GM12864 (cell line): ENCODE measurements around the gene SLC38A10.

Source experiments
- DNase-seq: peaks from one replicate; pipeline ENCODE4 v3.0.0-alpha.2; 2011; ENCODE audit warnings: low read depth
- H3K4me3 ChIP-seq: 2 replicates; pipeline ENCODE4 v1.5.1; 2011; ENCODE audit warnings: mild to moderate bottlenecking, low read depth, low read length, control low read depth
- CTCF ChIP-seq: IDR thresholded peaks from 2 replicates; pipeline ENCODE4 v1.5.1; 2011; ENCODE audit warnings: low read depth, mild to moderate bottlenecking, moderate library complexity, low read length, control low read depth, inconsistent platforms; ENCODE audit errors: missing control alignments

Gene SLC38A10

GRCh38 chr17:81334391-81334901 lies 39.3 kb upstream of the SLC38A10 start:
- no peak for TF ChIP-seq CTCF

DNA sequence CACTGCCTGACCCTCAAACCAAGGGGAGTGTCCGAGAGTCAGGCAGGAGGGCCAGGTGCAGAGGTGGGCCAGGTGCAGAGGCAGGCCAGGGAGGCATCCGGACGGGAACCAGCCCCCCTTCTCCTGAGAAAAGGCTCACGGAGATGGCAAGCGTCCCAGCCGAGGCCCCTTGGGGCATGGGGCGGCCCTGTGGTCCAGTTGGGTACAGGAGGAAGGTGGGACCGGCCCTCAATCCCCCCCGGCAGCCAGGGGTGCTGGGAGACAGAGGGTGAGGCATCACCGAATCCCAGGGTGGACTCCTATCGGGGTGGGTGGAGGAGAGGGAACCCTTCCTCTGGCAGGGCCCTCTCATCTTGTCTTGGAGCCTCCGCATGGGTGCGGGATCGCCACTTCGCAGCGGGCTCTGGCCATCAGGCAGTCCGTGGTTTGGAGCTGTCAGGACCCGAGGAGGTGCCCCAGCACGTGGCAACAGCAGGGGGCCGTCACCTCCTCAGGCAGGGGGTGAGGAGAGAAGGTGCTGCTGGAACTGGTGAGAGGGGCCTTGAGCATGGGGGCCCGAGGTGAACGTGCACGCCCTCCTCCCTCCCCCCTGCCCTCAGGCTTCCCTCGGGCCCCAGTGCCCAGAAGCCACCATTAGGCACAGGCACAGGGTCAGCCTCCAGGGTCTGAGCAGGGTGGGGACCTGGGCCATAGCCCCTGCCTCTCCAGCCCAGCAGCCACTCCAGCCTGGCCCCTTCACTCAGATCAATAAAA lies 38.7 kb upstream of the SLC38A10 start:
- no peak for TF ChIP-seq CTCF
- no peak for DNase-seq
- no peak overlapping the region for H3K4me3 ChIP-seq

More at GRCh38 chr17:81334391-81334901, 39.3 kb upstream of the SLC38A10 start:
- no peak for DNase-seq
- H3K4me3 ChIP-seq, result no peak overlapping the region

GRCh38 chr17:81332914-81333528 lies 37.9 kb upstream of the SLC38A10 start:
- DNase-seq, result no peak
- no peak overlapping the region for H3K4me3 ChIP-seq
- TF ChIP-seq CTCF, result no peak

GRCh38 chr17:81332118-81332834 lies 37.2 kb upstream of the SLC38A10 start:
- H3K4me3 ChIP-seq, result no peak overlapping the region
- TF ChIP-seq CTCF, result no peak
- DNase-seq, result no peak

- TF ChIP-seq CTCF, result no peak
- no peak overlapping the region for H3K4me3 ChIP-seq
- DNase-seq, result no peak
Observed at GRCh38 chr17:81331527-81332043, 36.5 kb upstream of the SLC38A10 start.

DNA sequence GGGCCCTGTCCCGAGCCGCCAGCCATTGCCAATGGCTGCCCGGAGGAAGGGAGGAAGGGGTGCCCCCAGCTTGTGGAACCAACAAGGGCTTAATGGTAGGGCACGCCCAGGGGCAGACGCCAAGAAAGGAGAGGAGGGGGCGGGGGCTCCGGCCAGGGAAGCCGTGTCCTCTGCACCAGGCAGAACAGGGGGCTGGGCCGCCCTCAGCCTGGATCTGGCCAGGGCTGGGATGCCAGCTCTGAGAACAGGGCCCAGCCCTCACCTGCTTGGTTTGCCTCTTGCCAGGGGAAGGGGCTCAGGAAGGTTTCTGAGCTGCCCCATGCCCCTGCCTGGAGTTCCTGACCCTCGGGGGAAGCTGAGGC lies 35.8 kb upstream of the SLC38A10 start:
- H3K4me3 ChIP-seq, result no peak overlapping the region
- DNase-seq, result no peak
- no peak for TF ChIP-seq CTCF
